PC-3 (cell line): Measurements from ENCODE around the gene ARHGEF16.

Source experiments
- CTCF ChIP-seq: fragments of 300-600 bp; sonication (generic); conservative IDR thresholded peaks from 2 replicates; pipeline ENCODE4 v1.5.1; 2017; ENCODE audit warnings: antibody characterized with exemption, low read depth, mild to moderate bottlenecking, low read length
- EZH2phosphoT487 ChIP-seq: fragments of 300-600 bp; sonication (generic); IDR thresholded peaks from 2 replicates; pipeline ENCODE4 v1.6.1; 2018; ENCODE audit warnings: mild to moderate bottlenecking, antibody characterized with exemption, low read length, borderline replicate concordance

- TF ChIP-seq EZH2phosphoT487 (no peak), CTCF (no peak)
Observed at GRCh38 chr1:3436451-3436850, 18.0 kb upstream of the ARHGEF16 start.
